Kidney (tissue), 14 donors: ENCODE measurements around the gene FCRL2. TPM values are rescaled to one million over a fixed set of nuclear protein-coding genes. Genes with fewer than 3 reads are reported as not detected.

Experiments
- DNase-seq, 5 donors: peaks; one replicate each; pipeline ENCODE4 v3.0.0-alpha.2; 2013 to 2020
- FAIRE-seq: peaks from 2 replicates; lab custom pipeline; 2012; peaks lifted over from hg19 to GRCh38; lab: Jason Lieb, UNC
- H3K27ac ChIP-seq, 2 donors: one replicate each; pipeline ENCODE4 v1.7.0; 2013; ENCODE audit warnings: low read depth in 2 of 2, low read length in 2 of 2, inconsistent platforms in 1 of 2
- H3K27me3 ChIP-seq: one replicate; pipeline ENCODE4 v1.7.1; 2013; ENCODE audit warnings: low read length, inconsistent platforms; ENCODE audit not compliant: control insufficient read depth, insufficient read depth
- H3K36me3 ChIP-seq, 3 donors: one replicate each; pipeline versions ENCODE4 v1.7.0 to v1.7.1; 2013; ENCODE audit warnings: low read length in 3 of 3, control low read depth in 1 of 3, inconsistent platforms in 1 of 3; ENCODE audit not compliant: insufficient read depth in 3 of 3, control insufficient read depth in 2 of 3
- H3K4me1 ChIP-seq, 3 donors: one replicate each; pipeline versions ENCODE4 v1.7.0 to v1.7.1; 2013; ENCODE audit warnings: low read length in 3 of 3, inconsistent platforms in 1 of 3, low read depth in 1 of 3; ENCODE audit not compliant: control insufficient read depth in 2 of 3, insufficient read depth in 2 of 3
- H3K4me3 ChIP-seq, 3 donors: one replicate each; pipeline versions ENCODE4 v1.7.0 to v1.8.1; 2013; ENCODE audit warnings: low read length in 3 of 3, control low read depth in 1 of 3, inconsistent platforms in 1 of 3
- H3K9ac ChIP-seq, 3 donors: one replicate each; pipeline versions ENCODE4 v1.7.0 to v1.7.1; 2013; ENCODE audit warnings: low read length in 3 of 3, control low read depth in 1 of 3, inconsistent platforms in 1 of 3
- H3K9me3 ChIP-seq, 3 donors: one replicate each; pipeline versions ENCODE4 v1.7.0 to v1.7.1; 2013; ENCODE audit warnings: low read length in 3 of 3, control low read depth in 1 of 3, inconsistent platforms in 1 of 3; ENCODE audit not compliant: control insufficient read depth in 2 of 3, insufficient read depth in 1 of 3
- CTCF ChIP-seq: IDR thresholded peaks from 3 replicates; pipeline ENCODE4 v1.5.1; 2012; ENCODE audit warnings: mild to moderate bottlenecking, moderate library complexity, borderline replicate concordance; ENCODE audit not compliant: insufficient read depth; ENCODE audit errors: extremely low read depth
- intact Hi-C: fragments of 100-400 bp; cut with DNase I; formaldehyde crosslinking; loops from one replicate; pipeline ENCODE4 v1.11.1; 2022
- polyA plus RNA-seq: library from polyadenylated mRNA; stranded (reverse); fragments of 350-450 nt; fragmentation: Illumina TruSeq; extraction: RNeasy Lipid Tissue Mini Kit (QIAGEN cat#74804); gene quantifications from one replicate; pipeline ENCODE4 v1.2.3, GENCODE V29; 2014; ENCODE audit warnings: low read depth, low replicate concordance; ENCODE audit not compliant: insufficient read depth
- total RNA-seq: library from RNA; stranded (reverse); fragmentation: NEBNext Ultra II Directional; extraction: Animal tissue kit (Norgen Biotek cat#: 25700); gene quantifications from one replicate; pipeline ENCODE4 v1.2.1, GENCODE V29; 2021
- donor health status: control.
- donor health status: control.
- donor health status: control.
- donor health status: control.
- donor health status: control.
- donor health status: DM: yes; HTN: yes; CAD: no.
- donor health status: Normal renal cell carcinoma (clear cell type).

Gene FCRL2
- total and polyA plus RNA-seq, 2 donors from 2014 or later = 2.5 TPM; not detected in 1

DNA sequence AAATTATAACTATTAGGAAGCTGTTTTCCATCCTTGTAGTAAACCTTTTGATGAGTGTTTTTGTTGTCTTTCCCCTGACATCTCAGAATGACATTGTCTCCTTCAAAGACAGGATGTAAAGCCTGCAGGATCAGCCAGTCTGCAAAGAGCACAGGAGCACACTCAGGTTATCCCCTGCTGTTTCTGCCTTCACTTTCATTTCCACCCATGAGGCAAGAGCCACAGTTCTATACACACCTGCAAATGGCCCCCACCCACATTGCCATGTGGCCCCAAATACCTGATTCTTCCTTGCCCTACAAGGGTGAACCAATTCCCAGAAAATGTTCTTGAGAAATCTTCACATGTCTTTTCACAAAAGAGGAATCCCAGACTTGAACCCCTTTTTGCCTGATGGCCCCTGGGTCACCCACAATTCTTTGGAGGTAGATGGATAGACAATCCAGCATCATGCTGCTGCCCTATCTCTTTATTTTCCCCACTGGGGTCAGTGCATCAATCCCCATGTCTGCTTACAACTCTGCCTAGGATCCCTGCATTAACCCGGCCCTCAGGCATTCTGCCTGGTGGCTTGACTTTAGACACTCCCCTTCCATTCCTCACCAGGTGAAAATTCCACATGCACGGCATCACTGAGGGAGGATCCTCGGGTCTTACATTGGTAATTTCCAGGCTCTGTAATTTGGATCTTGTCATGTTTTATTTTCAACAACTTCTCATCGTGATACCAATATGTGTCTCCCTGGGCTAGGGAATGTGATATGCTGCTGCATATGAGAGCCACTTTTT is 79.0 kb downstream of the FCRL2 start:
- Histone ChIP-seq H3K4me3 (no peak overlapping the region), H3K36me3 (no peaks in the 10 kb centered on the region), H3K27me3 (no peaks in the 10 kb centered on the region), H3K27ac (no peak overlapping the region), H3K9me3 (no peaks in the 10 kb centered on the region), H3K9ac (no peak overlapping the region), H3K4me1 (no peaks in the 10 kb centered on the region)
- intact Hi-C loops = no loop called here
- no peak for FAIRE-seq
- TF ChIP-seq CTCF = no peak
- DNase-seq = no peak

GRCh38 chr1:157696966-157697628 is 79.8 kb downstream of the FCRL2 start:
- Histone ChIP-seq H3K9ac (no peak overlapping the region), H3K27ac (no peak overlapping the region), H3K4me3 (no peak overlapping the region), H3K27me3 (no peaks in the 10 kb centered on the region), H3K36me3 (no peaks in the 10 kb centered on the region), H3K9me3 (no peaks in the 10 kb centered on the region), H3K4me1 (no peaks in the 10 kb centered on the region)
- intact Hi-C loops = no loop called here
- DNase-seq = no peak
- no peak for TF ChIP-seq CTCF
- no peak for FAIRE-seq

Other genes starting within 250 kb of the FCRL2 start
- 10.3 TPM for gene FCRL5, start 224.6 kb downstream of the FCRL2 start, total RNA-seq
- not detected for gene FCRL5, start 224.6 kb downstream of the FCRL2 start, polyA plus RNA-seq
- not detected for gene FCRL4, start 179.0 kb downstream of the FCRL2 start, total RNA-seq
- gene FCRL4, start 179.0 kb downstream of the FCRL2 start, polyA plus RNA-seq = not detected
- 1.4 TPM for gene FCRL3, start 76.4 kb downstream of the FCRL2 start, total RNA-seq
- not detected for gene FCRL3, start 76.4 kb downstream of the FCRL2 start, polyA plus RNA-seq
- gene FCRL1, start 43.0 kb upstream of the FCRL2 start, total RNA-seq = 5.7 TPM
- not detected for gene FCRL1, start 43.0 kb upstream of the FCRL2 start, polyA plus RNA-seq
- 0.19 TPM for gene CD5L, start 64.7 kb upstream of the FCRL2 start, total RNA-seq
- gene CD5L, start 64.7 kb upstream of the FCRL2 start, polyA plus RNA-seq = not detected
- gene KIRREL1, start 216.5 kb upstream of the FCRL2 start, total RNA-seq = 54.9 TPM
- 13.7 TPM for gene KIRREL1, start 216.5 kb upstream of the FCRL2 start, polyA plus RNA-seq